B cell (primary cell): ENCODE data around the gene COL19A1. TPM values are rescaled to one million over a fixed set of nuclear protein-coding genes. Genes with fewer than 3 reads are reported as not detected.

Source experiments
- ATAC-seq: fragments of 200-7000 bp; cut with Tn5 transposase; one replicate; pipeline ENCODE4 v1.10.0; 2021; ENCODE audit warnings: low read depth, mild to moderate bottlenecking, moderate number of reproducible peaks, moderate library complexity
- CTCF ChIA-PET: fragments of 350-600 bp; sonication (Branson Sonifier 250); formaldehyde crosslinking; loops from one replicate; lab custom pipeline; 2021; ENCODE audit warnings: antibody characterized with exemption, inconsistent platforms; lab: Charles Lee
- POLR2A ChIA-PET: fragments of 350-600 bp; sonication (Branson Sonifier 250); formaldehyde crosslinking; loops from one replicate; lab custom pipeline; 2021; ENCODE audit warnings: antibody characterized with exemption; lab: Charles Lee
- DNase-seq: peaks from one replicate; pipeline ENCODE4 v3.0.0; 2013
- H2AFZ ChIP-seq: 2 replicates; pipeline ENCODE4 v1.6.1; 2012; ENCODE audit warnings: mild to moderate bottlenecking, low read depth, low read length; ENCODE audit not compliant: insufficient read depth, poor library complexity, severe bottlenecking
- H3K27ac ChIP-seq, 2 donors: 1 replicate in 1 of 2; 2 replicates in 1 of 2; pipeline ENCODE4 v1.5.1; 2012 to 2013; ENCODE audit warnings: low read length in 2 of 2, mild to moderate bottlenecking in 2 of 2, moderate library complexity in 1 of 2
- H3K27me3 ChIP-seq, 4 experiments: fragments of 200-600 bp in 1 of 4; sonication (generic) in 1 of 4; replicated peaks in 1 of 4; 1 replicate in 2 of 4; 2 replicates in 2 of 4; pipeline versions ENCODE4 v1.6.1 to v1.7.0; 2013 to 2016; ENCODE audit warnings: low read length in 3 of 4, mild to moderate bottlenecking in 2 of 4, mixed read lengths in 1 of 4, moderate library complexity in 1 of 4; ENCODE audit not compliant: insufficient read depth in 4 of 4, control insufficient read depth in 3 of 4; ENCODE audit errors: control extremely low read depth in 1 of 4
- H3K36me3 ChIP-seq, 2 experiments: replicated peaks in 1 of 2; 1 replicate in 1 of 2; 2 replicates in 1 of 2; pipeline versions ENCODE4 v1.6.1 to v1.7.1; 2013; ENCODE audit warnings: low read length in 1 of 2; ENCODE audit not compliant: insufficient read depth in 2 of 2, control insufficient read depth in 1 of 2; ENCODE audit errors: control extremely low read depth in 1 of 2, extremely low read depth in 1 of 2
- H3K4me1 ChIP-seq, 2 donors: fragments of 200-600 bp in 1 of 2; sonication (generic) in 1 of 2; 1 replicate in 1 of 2; 2 replicates in 1 of 2; pipeline versions ENCODE4 v1.5.1 to v1.6.1; 2013 to 2017; ENCODE audit warnings: low read length in 2 of 2; ENCODE audit not compliant: control insufficient read depth in 2 of 2, insufficient read depth in 2 of 2
- H3K4me2 ChIP-seq: replicated peaks from 2 replicates; pipeline ENCODE3; 2012; ENCODE audit warnings: mild to moderate bottlenecking, low read depth, low read length; ENCODE audit not compliant: poor library complexity, severe bottlenecking
- H3K4me3 ChIP-seq, 5 experiments: fragments of 200-600 bp in 1 of 5; sonication (generic) in 1 of 5; 1 replicate in 3 of 5; 2 replicates in 2 of 5; pipeline versions ENCODE4 v1.5.1 to v1.7.0; 2011 to 2016; ENCODE audit warnings: low read length in 4 of 5, mild to moderate bottlenecking in 4 of 5, low read depth in 2 of 5, control low read depth in 1 of 5, moderate library complexity in 1 of 5; ENCODE audit not compliant: insufficient read depth in 1 of 5; ENCODE audit errors: control extremely low read depth in 1 of 5, extremely low read depth in 1 of 5
- H3K79me2 ChIP-seq: fragments of 200-600 bp; sonication (generic); one replicate; pipeline ENCODE4 v1.6.0; 2016; ENCODE audit warnings: low read length; ENCODE audit not compliant: control insufficient read depth, insufficient read depth
- H3K9ac ChIP-seq: fragments of 200-600 bp; sonication (generic); 2 replicates; pipeline ENCODE4 v1.6.1; 2017; ENCODE audit warnings: mild to moderate bottlenecking, low read length, moderate library complexity
- H3K9me3 ChIP-seq, 3 donors: one replicate each; pipeline versions ENCODE4 v1.6.1 to v1.7.1; 2013; ENCODE audit warnings: low read length in 2 of 3; ENCODE audit not compliant: control insufficient read depth in 2 of 3, insufficient read depth in 1 of 3; ENCODE audit errors: control extremely low read depth in 1 of 3
- H4K20me1 ChIP-seq: 2 replicates; pipeline ENCODE4 v1.6.0; 2012; ENCODE audit warnings: mild to moderate bottlenecking, low read length; ENCODE audit not compliant: insufficient read depth, control insufficient read depth, poor library complexity, severe bottlenecking
- H3K27ac Mint-ChIP-seq: one replicate; pipeline ENCODE4 v1.8.0; 2021; ENCODE audit warnings: mixed read lengths
- H3K27me3 Mint-ChIP-seq: one replicate; pipeline ENCODE4 v1.8.0; 2021; ENCODE audit warnings: mixed read lengths
- H3K4me1 Mint-ChIP-seq: one replicate; pipeline ENCODE4 v1.8.0; 2021; ENCODE audit warnings: mixed read lengths
- H3K4me3 Mint-ChIP-seq: one replicate; pipeline ENCODE4 v1.8.0; 2021; ENCODE audit warnings: mixed read lengths
- H3K9me3 Mint-ChIP-seq: one replicate; pipeline ENCODE4 v1.8.0; 2022; ENCODE audit warnings: mixed read lengths; ENCODE audit not compliant: insufficient read depth
- CTCF ChIP-seq: fragments of 200-600 bp; IDR thresholded peaks from one replicate; pipeline ENCODE4 v1.8.0; 2022; ENCODE audit warnings: antibody characterized with exemption, mild to moderate bottlenecking
- EZH2 ChIP-seq: IDR thresholded peaks from 2 replicates; pipeline ENCODE4 v1.6.1; 2012; ENCODE audit warnings: borderline replicate concordance, low read depth, mild to moderate bottlenecking, moderate library complexity, low read length; ENCODE audit not compliant: insufficient read depth, poor library complexity, severe bottlenecking
- WGBS: methylation state at CpG from one replicate; pipeline ENCODE4 v1.1.5; 2013; ENCODE audit warnings: missing lambda C conversion rate; ENCODE audit not compliant: insufficient coverage; 5-methylcytosine and 5-hydroxymethylcytosine counted together
- intact Hi-C: fragments of 100-400 bp; cut with micrococcal nuclease; formaldehyde crosslinking; loops from one replicate; pipeline ENCODE4 v1.10.0; 2022
- polyA plus RNA-seq: library from polyadenylated mRNA; depleted of rRNA; stranded (reverse); fragments of >200 nt; gene quantifications from 2 replicates; pipeline ENCODE4 v1.2.3, GENCODE V29; 2012
- small RNA-seq: library from RNA; depleted of rRNA; stranded (forward); fragments of <200 nt; gene quantifications from one replicate; pipeline ENCODE3, GENCODE V24; 2012; ENCODE audit warnings: low replicate concordance, low read depth; ENCODE audit not compliant: insufficient read length
- total RNA-seq, 2 donors: library from RNA; stranded (reverse); fragments of 120-200 nt in 1 of 2; gene quantifications; 1 replicate in 1 of 2; 2 replicates in 1 of 2; pipeline versions ENCODE4 v1.2.3 to v1.2.4, GENCODE V29; 2013 to 2022

COL19A1 gene
- total and polyA plus RNA-seq, 2 donors (not counting 1 experiment from before 2014, with no cell fraction given) = 14.6 to 61.4 TPM

DNA sequence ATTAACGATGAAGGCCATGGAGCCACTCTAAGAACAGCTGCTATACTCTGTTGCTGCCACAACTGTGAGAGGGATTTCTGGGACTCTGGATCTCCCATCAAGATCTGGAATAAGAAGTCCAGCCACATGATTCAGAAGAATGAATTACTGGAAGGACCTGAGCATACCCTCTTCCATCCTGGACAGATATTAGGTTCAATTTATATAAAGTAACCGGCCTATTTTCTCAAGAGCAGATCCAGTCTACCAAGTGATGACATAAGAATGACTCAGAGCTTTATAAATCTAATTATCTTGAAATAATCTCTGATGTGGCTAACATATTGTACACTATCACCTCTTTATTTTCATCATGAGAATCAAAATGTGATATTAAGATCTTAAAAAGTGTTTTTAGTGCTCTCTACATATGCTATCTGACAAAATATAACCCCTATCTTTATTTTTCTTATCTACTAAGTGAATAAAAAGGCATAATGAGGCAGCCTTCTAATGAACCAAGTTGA lies 391.5 kb downstream of the COL19A1 start:
- no peaks in the 10 kb centered on the region for H3K36me3 ChIP-seq
- no peaks in the 10 kb centered on the region for H3K9me3 ChIP-seq
- Mint-ChIP-seq H3K9me3 (no peaks in the 10 kb centered on the region), H3K27me3 (peaks cover 16% of the 10 kb centered on the region), H3K4me3 (no peak overlapping the region), H3K27ac (no peak overlapping the region), H3K4me1 (no peaks in the 10 kb centered on the region)
- WGBS = no CpG with 5 or more reads among the region's 2 CpGs
- no peaks in the 10 kb centered on the region for H3K4me1 ChIP-seq
- intact Hi-C loops = no loop called here
- H3K4me2 ChIP-seq = no peak overlapping the region
- ChIA-PET CTCF (interaction anchor here (0.6 kb wide), 1 partner anchor 15 kb away, joined by 3 read pairs; no protein-coding TSS in a partner anchor), POLR2A (no interaction called here)
- no peak overlapping the region for H3K27ac ChIP-seq
- ATAC-seq = no peak
- H2AFZ ChIP-seq = no peak overlapping the region
- H3K4me3 ChIP-seq = no peak overlapping the region
- no peaks in the 10 kb centered on the region for H4K20me1 ChIP-seq
- H3K79me2 ChIP-seq = no peaks in the 10 kb centered on the region
- DNase-seq = no peak
- peaks cover 0 to 7% (median 1%) of the 10 kb centered on the region in 4 experiments for H3K27me3 ChIP-seq
- H3K9ac ChIP-seq = no peak overlapping the region
- no peak for TF ChIP-seq CTCF
- TF ChIP-seq EZH2 = no peak

DNA sequence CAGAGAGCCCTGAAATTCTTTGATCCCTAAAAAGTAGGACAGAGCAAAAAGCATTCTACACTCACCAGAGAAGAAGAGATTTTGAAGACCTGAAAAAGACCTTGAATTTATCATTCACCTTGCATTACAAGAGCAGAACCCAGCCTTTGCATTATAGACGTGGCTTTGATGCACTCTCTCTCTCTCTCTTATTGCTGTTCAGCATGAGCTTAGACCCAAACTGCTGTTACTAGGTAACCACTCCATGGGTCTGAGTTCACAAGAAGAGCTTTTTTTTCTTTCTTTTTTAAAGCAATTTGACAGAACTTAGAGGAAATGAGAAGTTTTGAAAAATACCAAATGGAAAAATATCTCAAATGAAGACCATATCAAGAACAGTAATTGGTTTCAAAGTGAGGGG lies 392.1 kb downstream of the COL19A1 start:
- H3K4me1 ChIP-seq = no peaks in the 10 kb centered on the region
- H4K20me1 ChIP-seq = no peaks in the 10 kb centered on the region
- ATAC-seq (no peak), DNase-seq (no peak)
- no peak for TF ChIP-seq CTCF
- no peak for TF ChIP-seq EZH2
- no peaks in the 10 kb centered on the region for H3K9me3 ChIP-seq
- H3K27me3 ChIP-seq = peaks cover 0 to 7% (median 1%) of the 10 kb centered on the region in 4 experiments
- H3K9ac ChIP-seq = no peak overlapping the region
- H3K79me2 ChIP-seq = no peaks in the 10 kb centered on the region
- no peaks in the 10 kb centered on the region for H3K9me3 Mint-ChIP-seq
- H3K4me3 Mint-ChIP-seq = no peak overlapping the region
- 80% methylated on average over 1 of the region's 1 CpG for WGBS
- H3K4me2 ChIP-seq = no peak overlapping the region
- peaks cover 16% of the 10 kb centered on the region for H3K27me3 Mint-ChIP-seq
- no peak overlapping the region for H2AFZ ChIP-seq
- H3K27ac Mint-ChIP-seq = no peak overlapping the region
- ChIA-PET POLR2A (no interaction called here), CTCF (no interaction called here)
- H3K4me3 ChIP-seq = no peak overlapping the region
- H3K27ac ChIP-seq = no peak overlapping the region
- intact Hi-C loops = no loop called here
- H3K36me3 ChIP-seq = no peaks in the 10 kb centered on the region
- H3K4me1 Mint-ChIP-seq = no peaks in the 10 kb centered on the region

Small RNAs within 50 kb of the gene (small RNA-seq; reads per million reads assigned to genes)
- gene RPL37P15 = not detected

Other genes starting within 250 kb of the COL19A1 start
- gene LMBRD1, start 69.5 kb upstream of the COL19A1 start, total RNA-seq = 94.0 and 99.0 TPM in 2 replicates
- gene LMBRD1, start 69.5 kb upstream of the COL19A1 start, polyA plus RNA-seq = 33.7 and 67.7 TPM in 2 replicates